Articular chondrocyte of knee joint (primary cell): ENCODE measurements around the gene PRAMEF12. TPM values are rescaled to one million over a fixed set of nuclear protein-coding genes. Genes with fewer than 3 reads are reported as not detected.

ENCODE experiments used
- total RNA-seq: library from RNA; depleted of rRNA; stranded (reverse); fragments of >200 nt; gene quantifications from 2 replicates; pipeline ENCODE4 v1.2.3, GENCODE V29; 2012

Gene PRAMEF12
- total RNA-seq, result not detected in 2 replicates

GRCh38 chr1:12773438-12773837 is at the start of gene PRAMEF12:
PRAMEF12 (plus strand) TSS chr1:12773738; CDS start chr1:12774868, 1,130 bp downstream.

DNA sequence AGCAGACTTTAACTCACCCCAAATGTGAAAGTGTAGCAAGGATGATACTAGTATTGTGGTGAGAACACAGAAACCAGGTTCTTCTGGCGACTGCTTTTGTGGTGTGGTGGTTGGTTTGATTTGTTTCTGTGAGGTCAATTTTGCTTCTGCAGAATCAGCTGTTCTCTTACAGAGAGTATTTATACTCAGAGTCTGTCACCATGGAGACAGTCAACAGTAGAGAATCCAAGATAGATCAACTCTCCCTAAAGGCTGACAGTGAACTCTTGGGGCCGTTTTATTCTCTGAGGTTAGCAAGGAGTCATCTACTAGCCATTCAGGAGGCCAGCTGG is 27.6 kb upstream of the PRAMEF12 start, which contains the start of gene CFAP107:
Gene CFAP107 (plus strand): TSS at position 209 of the 332 bp plus-strand sequence. CDS start 231 bp downstream, outside the sequence.

DNA sequence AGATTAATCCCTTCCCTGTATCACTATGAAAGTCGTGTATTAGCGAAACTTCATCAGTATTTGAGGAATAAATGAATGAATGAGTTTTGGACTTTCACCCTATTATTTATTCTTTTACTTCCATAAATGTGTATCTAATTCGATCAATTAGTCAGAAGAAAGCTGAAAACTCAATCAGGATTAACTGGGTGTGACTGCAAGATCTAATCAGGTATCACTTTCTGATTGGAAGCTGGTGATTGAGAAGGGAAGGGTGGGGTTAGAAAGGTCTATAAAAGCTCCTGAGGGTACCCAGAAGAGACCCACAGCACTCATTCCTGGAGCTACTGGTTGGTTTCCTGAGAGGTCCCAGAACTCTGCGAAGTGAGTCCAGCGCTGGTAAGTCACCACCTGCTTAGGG is 17.6 kb downstream of the PRAMEF12 start, which contains the start of gene PRAMEF1:
Gene PRAMEF1 (plus strand): TSS at position 301 of the 400 bp plus-strand sequence. CDS start 1,831 bp downstream, outside the sequence.

Other genes starting within 250 kb of the PRAMEF12 start
- gene DHRS3, start 155.5 kb upstream of the PRAMEF12 start, total RNA-seq, result 81.7 and 110 TPM in 2 replicates
- gene AADACL4, start 129.7 kb upstream of the PRAMEF12 start, total RNA-seq, result not detected in 2 replicates
- not detected in 2 replicates for gene AADACL3, start 57.6 kb upstream of the PRAMEF12 start, total RNA-seq
- not detected in 2 replicates for gene CFAP107, start 27.5 kb upstream of the PRAMEF12 start, total RNA-seq
- not detected in 2 replicates for gene PRAMEF1, start 17.7 kb downstream of the PRAMEF12 start, total RNA-seq
- gene PRAMEF11, start 57.7 kb downstream of the PRAMEF12 start, total RNA-seq, result not detected in 2 replicates
- not detected in 2 replicates for gene HNRNPCL1, start 75.0 kb downstream of the PRAMEF12 start, total RNA-seq
- gene PRAMEF2, start 83.3 kb downstream of the PRAMEF12 start, total RNA-seq, result not detected in 2 replicates
- not detected in 2 replicates for gene PRAMEF4, start 112.5 kb downstream of the PRAMEF12 start, total RNA-seq
- gene PRAMEF10, start 124.5 kb downstream of the PRAMEF12 start, total RNA-seq, result not detected in 2 replicates
- not detected in 2 replicates for gene PRAMEF7, start 142.9 kb downstream of the PRAMEF12 start, total RNA-seq
- gene PRAMEF6, start 173.8 kb downstream of the PRAMEF12 start, total RNA-seq, result not detected in 2 replicates